ENCODE measurements around the gene ODAPH.
"Not testable (repeated sequence)": the region's sequence is repeated elsewhere in the genome, so short reads cannot be mapped to it uniquely, and the experiment has no call there.

The ODAPH gene

DNA sequence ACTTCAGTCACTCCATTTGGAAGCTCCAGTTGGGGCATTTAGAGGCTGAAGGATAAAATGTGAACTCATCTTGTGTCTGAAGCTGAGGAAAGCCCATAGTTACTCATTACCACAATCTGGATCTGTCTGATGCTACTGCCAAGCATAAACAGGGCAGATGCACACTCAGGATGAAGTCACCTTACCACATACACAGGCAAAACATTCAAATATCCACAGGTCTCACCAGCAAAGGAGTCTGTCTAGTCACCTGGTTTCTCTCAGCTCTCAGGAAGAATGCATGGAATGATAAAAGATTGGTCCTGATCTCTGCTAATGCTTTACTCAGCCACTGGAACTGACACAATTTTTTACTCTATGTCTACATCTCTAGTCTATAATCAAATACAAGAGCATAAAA lies 13.0 kb upstream of the ODAPH start:
- DNase-seq (ENCODE audit: low read depth): peak; percentile 54
- H3K4me3 ChIP-seq (ENCODE audit: low read depth, low read length): no peak overlapping the region

DNA sequence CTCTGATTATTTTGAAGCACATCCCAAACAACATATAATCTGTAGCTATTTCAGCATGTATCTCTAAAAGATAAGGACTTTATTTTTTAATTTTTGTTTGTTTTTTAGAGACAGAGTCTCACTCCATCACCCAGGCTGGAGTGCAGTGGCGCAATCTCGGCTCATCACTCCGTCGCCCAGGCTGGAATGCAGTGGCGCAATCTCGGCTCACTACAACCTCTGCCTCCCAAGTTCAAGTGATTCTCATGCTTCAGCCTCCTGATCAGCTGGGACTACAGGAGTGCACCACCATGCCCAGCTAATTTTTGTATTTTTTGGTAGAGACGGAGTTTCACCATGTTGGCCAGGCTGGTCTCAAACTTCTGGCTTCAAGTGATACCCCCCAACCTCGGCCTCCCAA lies 11.6 kb upstream of the ODAPH start:
- DNase-seq (ENCODE audit: low read depth); H3K4me3 ChIP-seq (ENCODE audit: low read depth, low read length): not testable (repeated sequence)

DNA sequence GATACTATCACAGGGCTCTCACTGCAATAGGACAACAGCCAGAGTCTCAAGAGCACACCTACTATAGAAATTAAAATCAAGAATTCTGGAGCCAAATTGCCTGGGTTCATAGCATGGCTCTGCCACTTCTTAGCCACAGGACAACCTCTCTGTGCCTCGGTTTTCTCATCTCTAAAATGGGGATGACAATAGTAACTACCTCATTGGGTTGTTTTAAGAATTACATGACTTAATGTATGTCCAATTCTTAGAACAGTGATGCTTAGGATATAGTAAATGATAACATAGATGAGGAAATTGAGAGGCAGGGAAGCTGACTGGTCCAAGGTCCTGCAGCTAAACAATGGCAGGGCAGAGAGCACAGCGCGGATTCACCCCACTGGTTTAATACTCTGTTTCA lies 11.0 kb upstream of the ODAPH start:
- no peak overlapping the region for H3K4me3 ChIP-seq (ENCODE audit: low read depth, low read length)
- no peak for DNase-seq (ENCODE audit: low read depth)

DNA sequence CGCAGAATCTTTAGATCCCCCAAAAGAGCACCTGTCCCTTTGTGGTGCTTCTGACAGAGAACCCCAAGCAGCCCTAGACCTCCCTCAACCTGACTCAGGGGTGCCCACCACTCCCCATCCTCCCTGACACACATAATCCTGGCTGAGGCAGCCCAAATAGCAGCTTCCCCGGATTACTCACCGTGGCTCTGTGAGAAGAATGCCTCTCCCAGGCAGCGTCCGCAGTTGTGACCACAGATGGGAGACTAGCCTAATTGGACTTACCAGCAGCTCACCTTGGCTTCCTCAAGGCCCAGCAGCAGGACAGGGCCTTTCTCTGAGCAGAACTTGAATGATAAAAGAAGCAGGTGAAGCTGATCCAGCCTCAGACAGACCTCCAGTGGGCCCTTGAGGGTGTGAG lies 10.3 kb upstream of the ODAPH start:
- no peak for DNase-seq (ENCODE audit: low read depth)
- no peak overlapping the region for H3K4me3 ChIP-seq (ENCODE audit: low read depth, low read length)

DNA sequence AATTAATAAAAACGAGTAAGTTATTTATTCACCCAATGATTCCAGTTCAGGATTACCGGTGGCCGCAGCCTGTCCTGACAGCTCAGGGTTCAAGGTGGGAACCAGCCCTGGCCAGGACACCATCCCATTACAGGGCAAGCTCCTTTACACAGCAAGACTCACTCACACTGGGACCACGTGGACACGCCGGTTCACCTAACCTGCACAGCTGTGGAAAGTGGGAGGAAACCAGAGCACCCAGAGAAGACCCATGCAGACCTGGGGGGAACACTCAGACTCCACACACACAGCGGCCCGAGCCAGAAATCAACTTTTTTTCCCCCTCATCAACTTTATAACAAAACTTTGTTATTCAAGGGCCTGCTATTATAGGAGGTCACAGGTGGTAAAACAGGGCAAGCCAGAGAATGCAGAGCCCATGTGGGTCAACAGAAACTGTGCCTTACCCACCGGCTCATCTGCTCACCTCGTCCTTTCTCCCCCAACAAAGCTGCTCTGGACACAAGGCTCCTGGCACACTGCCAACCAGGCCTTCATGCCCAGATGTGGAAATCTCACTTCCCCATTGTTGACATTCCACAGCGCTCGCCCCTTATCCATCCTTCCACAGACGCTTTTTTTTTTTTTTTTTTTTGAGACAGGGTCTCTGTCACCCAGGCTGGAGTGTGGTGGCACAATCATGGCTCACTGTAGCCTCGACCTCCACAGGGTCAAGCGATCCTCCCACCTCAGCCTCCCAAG lies 8.0 kb upstream of the ODAPH start:
- H3K4me3 ChIP-seq (ENCODE audit: low read depth, low read length): no peak overlapping the region
- DNase-seq (ENCODE audit: low read depth): no peak

DNA sequence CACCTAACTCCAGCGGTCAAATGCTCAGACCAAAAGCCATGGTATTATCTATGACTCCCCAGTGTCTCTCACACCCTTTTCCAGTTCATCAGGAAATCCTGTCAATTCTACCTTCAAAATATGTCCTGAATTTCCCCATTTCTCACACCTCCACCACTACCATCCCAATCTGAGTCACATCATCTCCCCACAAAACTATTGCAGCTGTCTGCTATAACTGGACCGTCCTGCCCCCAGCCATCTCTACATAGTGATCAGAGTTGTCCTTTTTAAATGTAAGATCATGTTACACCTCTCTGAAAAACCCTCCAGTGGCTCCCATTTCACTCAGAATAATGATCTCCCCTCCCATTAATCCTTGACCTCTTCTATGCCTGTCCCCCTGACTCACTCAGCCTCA lies 6.8 kb upstream of the ODAPH start:
- no peak overlapping the region for H3K4me3 ChIP-seq (ENCODE audit: low read depth, low read length)
- no peak for DNase-seq (ENCODE audit: low read depth)

DNA sequence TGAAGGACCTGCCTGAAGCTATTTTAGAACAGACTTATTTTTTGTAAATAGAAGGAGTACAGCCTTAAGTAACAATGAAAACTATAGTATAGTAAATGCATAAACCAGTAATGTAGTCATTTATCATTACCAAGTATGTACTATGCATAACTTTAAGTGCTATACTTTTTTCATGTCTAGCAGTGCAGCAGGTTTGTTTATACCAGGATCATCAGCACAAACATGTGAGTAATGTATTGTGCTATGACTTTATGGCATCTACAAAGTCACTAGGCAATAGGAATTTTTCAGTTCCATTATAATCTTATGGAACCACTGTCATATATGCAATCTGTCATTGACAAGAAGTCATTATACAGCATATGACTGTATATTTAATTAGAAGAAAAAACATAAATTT lies 3.4 kb upstream of the ODAPH start:
- no peak for DNase-seq (ENCODE audit: low read depth)
- no peak overlapping the region for H3K4me3 ChIP-seq (ENCODE audit: low read depth, low read length)

DNA sequence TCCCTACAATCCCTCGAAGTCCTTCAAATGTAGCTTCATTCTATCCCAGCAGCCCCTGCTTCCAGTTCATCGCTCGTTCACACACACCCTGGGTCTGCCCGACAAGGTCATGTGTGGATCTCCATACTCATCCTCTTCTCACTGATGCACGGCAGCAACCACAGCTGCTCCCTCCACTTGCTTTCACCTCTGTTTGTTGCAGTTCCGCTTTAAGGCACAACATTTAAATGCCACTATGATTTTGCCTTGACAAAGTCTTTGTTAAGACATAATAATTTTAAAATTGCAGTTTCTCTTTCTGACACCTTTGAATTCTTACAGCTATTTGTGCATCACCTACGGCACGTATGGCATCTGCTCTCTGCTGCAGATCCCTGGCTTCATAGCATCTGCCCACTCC lies 1.8 kb downstream of the ODAPH start:
- H3K4me3 ChIP-seq (ENCODE audit: low read depth, low read length): no peak overlapping the region
- DNase-seq (ENCODE audit: low read depth): no peak

DNA sequence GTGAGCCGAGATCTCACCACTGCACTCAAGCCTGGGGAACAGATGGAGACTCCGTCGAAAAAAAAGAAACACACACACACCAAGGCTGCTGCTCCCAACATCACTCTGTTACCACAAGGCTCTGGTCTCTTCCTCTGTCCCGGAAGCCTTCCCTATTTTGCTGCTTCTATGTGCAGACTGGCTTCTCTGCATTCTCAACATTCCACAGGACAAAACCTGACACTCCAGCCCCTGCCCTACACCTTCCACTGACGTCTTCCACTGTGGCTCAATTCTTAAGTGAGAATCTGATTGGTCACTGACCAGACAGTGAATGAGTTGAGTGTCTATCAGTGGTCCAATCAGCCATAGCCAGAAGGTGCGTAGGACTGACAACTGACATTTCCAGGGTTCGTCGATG lies 5.9 kb downstream of the ODAPH start:
- DNase-seq (ENCODE audit: low read depth): no peak
- no peak overlapping the region for H3K4me3 ChIP-seq (ENCODE audit: low read depth, low read length)

DNA sequence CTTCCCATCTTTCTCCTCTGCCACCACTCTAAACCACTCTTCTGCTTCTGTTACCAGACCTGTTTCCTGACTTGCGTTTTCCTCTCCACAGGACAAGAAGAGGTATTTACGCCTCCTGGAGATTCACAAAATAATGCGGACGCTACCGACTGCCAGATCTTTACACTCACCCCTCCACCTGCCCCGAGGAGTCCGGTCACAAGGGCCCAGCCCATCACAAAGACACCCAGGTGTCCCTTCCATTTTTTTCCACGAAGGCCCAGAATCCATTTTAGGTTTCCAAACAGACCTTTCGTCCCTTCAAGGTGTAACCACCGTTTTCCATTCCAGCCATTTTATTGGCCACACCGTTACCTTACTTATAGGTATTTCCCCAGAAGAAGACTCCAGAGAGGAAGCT lies 8.2 kb downstream of the ODAPH start:
- no peak overlapping the region for H3K4me3 ChIP-seq (ENCODE audit: low read depth, low read length)

DNA sequence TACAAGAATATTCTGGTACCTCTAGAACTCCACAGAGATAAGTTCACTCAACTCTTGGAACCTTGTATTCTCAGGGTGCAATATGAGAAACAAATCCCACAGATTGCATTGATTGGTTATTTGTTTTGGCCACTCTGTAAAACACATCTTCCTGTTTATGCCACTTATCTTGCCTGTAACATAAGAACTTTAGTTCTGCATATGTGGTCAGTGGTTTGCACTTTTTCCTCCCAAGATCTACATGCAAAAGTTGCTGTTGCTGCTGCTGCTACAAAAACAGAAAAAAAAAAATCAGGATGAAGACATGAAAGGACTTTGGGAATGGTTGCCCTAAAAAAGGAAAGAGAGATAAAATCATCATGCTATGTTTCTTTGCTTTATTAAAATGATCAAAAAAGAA lies 9.6 kb downstream of the ODAPH start:
- no peak for DNase-seq (ENCODE audit: low read depth)
- H3K4me3 ChIP-seq (ENCODE audit: low read depth, low read length): no peak overlapping the region

More for the DNA sequence above, 8.2 kb downstream of the ODAPH start:
- no peak for DNase-seq (ENCODE audit: low read depth)

DNA sequence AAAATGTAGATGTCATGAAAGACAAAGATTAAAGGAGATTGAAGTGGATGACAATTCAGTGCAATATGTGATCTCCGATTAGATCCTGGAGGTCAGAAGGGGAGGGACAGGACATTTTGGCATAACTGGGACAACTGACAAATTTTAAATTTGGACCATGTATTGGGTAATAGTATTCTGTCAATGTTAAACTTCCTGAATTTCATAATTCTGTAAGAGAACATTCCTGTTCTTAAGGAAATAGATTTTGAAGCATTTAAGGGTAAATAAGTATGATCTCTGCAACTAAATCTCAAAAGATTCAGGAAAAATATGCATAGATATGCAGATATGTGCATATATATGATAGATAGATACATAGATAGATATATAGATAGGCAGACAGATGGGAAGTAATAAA lies 11.0 kb downstream of the ODAPH start:
- DNase-seq (ENCODE audit: low read depth): no peak
- no peak overlapping the region for H3K4me3 ChIP-seq (ENCODE audit: low read depth, low read length)

DNA sequence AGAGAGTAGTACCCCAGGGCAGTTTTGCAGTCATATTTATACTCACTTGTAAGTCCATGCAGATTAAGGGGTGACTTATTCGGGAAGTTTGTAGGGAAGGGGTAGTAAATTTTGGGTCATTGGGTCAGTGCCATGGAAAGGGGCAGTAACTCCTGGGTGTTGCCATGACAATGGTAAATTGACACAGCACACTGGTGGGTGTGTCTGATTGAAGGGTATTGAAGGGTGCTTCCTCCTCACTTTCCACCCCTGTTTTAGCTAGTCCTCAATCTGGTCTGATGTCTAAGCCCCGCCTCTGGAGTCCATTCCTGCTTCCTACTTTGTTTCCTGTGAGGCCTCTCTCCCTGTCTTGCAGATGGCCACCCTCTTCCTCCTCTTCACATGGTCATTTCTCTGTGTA lies 11.9 kb downstream of the ODAPH start:
- no peak for DNase-seq (ENCODE audit: low read depth)

DNA sequence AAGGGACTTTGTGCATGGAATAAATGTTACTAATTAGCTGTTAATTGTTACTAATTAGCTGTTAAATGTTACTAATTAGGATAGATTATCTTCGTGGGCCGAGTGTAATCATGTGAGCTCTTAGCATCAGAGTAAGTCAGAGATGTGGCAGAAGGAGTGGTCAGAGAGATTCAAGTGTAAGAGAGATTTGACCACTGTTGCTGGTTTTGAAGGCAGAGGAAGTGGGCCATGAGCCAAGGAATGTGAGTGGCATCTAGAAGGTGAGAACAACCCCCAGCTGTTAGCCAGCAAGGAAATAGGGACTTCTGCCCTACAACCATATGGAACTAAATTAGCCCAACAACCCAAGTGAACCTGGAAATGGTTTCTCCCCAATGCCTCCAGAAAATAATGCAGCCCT lies 28.2 kb downstream of the ODAPH start:
- DNase-seq (ENCODE audit: low read depth): no peak

More for the DNA sequence above, 11.9 kb downstream of the ODAPH start:
- no peak overlapping the region for H3K4me3 ChIP-seq (ENCODE audit: low read depth, low read length)

DNA sequence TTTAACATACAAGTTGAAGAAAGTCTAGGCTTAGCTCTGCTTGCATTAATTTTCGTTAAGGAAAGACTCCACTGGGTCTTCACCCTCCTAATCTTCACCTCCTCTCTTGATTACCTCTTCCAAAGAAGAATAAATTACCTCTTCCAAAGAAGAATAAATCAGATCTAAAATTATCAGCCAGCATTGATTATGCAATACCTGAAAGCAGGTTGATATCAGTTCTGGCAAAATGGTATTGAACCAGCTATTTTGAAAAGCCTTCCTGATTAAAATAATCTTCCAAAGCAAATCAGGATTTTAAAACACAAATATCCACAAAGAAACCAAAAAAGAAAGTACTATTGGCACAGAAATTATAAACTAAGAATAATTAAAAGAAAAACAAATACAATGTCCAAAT lies 37.5 kb downstream of the ODAPH start:
- H3K4me3 ChIP-seq (ENCODE audit: low read depth, low read length): no peak overlapping the region
- no peak for DNase-seq (ENCODE audit: low read depth)

More for the DNA sequence above, 28.2 kb downstream of the ODAPH start:
- no peak overlapping the region for H3K4me3 ChIP-seq (ENCODE audit: low read depth, low read length)

DNA sequence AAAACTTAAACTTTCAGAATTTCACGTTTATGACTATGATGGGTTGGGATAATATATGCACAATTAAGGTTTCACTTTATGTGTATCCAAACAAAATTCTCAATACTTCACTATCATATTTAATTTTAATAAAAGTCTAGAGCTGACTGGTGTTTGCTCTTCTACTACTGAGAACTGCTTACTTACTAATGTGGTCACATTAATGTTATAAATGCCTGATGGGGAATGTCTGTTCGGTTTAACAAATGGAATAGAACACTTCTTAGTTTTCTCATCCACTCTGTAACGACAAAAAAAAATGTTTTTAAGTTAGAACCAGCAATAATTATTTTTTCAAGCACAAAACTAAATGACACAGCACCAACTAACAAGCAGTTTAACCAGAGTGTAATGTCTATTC lies 40.2 kb downstream of the ODAPH start:
- DNase-seq (ENCODE audit: low read depth): no peak
- H3K4me3 ChIP-seq (ENCODE audit: low read depth, low read length): no peak overlapping the region

DNA sequence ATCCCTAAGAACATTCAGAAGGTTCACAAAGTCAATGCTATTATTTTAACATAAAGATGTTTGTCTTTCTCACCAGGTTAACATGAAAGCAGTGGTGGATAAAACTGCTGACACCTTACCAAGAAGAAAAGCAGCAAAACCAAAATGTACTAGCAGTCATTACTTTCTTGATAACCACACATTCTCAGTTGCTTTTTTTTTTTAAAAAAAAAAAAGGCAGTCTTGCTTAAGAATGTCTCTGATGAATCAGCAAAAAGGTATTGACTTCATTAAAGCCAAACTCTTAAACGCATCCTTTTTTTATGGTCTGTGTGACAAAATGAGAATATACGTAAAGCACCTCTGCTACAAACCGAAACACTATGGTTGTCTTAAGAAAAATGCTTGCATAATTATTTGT lies 42.5 kb downstream of the ODAPH start:
- DNase-seq (ENCODE audit: low read depth): peak; percentile 10
- H3K4me3 ChIP-seq (ENCODE audit: low read depth, low read length): no peak overlapping the region

DNA sequence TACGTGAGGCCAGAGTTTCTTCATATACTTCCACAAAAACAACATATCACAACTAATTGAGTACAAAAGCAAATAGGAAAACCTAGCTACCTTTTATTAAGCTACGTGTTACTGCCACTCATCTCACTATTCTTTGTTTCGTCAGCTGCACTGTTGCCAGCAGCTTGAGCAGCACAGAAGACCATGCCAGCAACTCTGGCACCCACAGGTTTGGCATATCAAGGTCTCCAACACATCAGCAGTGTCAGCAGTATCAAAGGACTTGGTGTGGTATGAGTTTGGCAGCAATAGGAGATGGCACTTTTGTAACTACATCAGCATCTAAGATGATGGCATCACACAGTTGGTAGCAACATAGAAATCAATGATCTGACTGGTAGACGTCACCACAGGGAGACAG lies 43.8 kb downstream of the ODAPH start:
- no peak overlapping the region for H3K4me3 ChIP-seq (ENCODE audit: low read depth, low read length)
- DNase-seq (ENCODE audit: low read depth): no peak

DNA sequence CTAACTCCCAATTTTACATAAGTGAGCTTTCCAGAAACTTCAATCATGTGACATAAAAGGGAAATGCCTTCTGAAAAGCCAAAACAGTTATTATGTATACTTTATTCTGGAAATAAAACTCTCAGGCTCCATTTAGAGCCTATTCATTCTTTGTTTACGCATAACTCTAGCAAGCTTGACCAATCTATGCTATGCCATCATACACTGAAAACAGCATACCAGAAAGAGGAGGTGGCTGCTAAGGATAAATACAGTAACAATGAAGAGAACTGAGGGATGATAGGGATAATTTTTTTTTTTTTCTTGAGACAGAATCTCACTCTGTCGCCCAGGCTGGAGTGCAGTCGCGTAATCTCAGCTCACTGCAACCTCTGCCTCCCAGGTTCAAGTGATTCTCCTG lies 50.1 kb downstream of the ODAPH start:
- H3K4me3 ChIP-seq (ENCODE audit: low read depth, low read length): no peak overlapping the region
- DNase-seq (ENCODE audit: low read depth): no peak

DNA sequence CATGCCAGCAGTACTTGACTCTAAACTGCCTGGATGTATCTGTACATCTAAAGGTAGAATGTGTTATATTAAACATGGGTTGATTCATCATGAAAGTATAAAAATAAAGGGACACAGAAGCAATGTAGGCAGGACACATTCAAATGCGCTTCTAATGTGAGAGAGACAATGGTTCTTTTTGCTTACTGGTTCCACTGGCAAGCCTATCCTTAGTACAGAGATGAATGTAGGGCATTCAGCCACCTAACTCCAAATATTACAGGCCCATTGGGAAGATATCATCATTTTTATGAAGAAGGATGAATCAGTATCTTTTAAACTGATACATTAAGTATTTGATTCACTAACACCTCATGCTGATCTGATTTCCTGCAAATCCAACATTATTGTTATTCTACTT lies 56.4 kb downstream of the ODAPH start:
- H3K4me3 ChIP-seq (ENCODE audit: low read depth, low read length): no peak overlapping the region
- DNase-seq (ENCODE audit: low read depth): no peak
